Esophagus muscularis mucosa (tissue), 4 donors: Measurements from ENCODE around the gene DDRGK1. TPM values are rescaled to one million over a fixed set of nuclear protein-coding genes. Genes with fewer than 3 reads are reported as not detected.

Experiments used
- DNase-seq: peaks from one replicate; pipeline ENCODE4 v3.0.0-alpha.2; 2017; ENCODE audit errors: extremely low spot score
- H3K27ac ChIP-seq, 4 donors: fragments of 200-600 bp; sonication (generic); replicated peaks in 1 of 4; 1 replicate in 3 of 4; 2 replicates in 1 of 4; pipeline ENCODE4 v1.5.1; 2016 to 2019; ENCODE audit warnings: mild to moderate bottlenecking in 1 of 4
- H3K27me3 ChIP-seq, 4 donors: fragments of 200-600 bp; sonication (generic); one replicate each; pipeline versions ENCODE4 v1.5.1 to v1.6.0; 2016 to 2019
- H3K36me3 ChIP-seq, 4 donors: fragments of 200-600 bp; sonication (generic); one replicate each; pipeline ENCODE4 v1.5.1; 2016 to 2019
- H3K4me1 ChIP-seq, 4 donors: fragments of 200-600 bp; sonication (generic); one replicate each; pipeline ENCODE4 v1.5.1; 2016 to 2019
- H3K4me3 ChIP-seq, 4 donors: fragments of 200-600 bp; sonication (generic); 1 replicate in 2 of 4; 2 replicates in 2 of 4; pipeline ENCODE4 v1.5.1; 2016 to 2019; ENCODE audit warnings: mild to moderate bottlenecking in 4 of 4, moderate library complexity in 1 of 4
- H3K9me3 ChIP-seq, 4 donors: fragments of 200-600 bp; sonication (generic); 1 replicate in 3 of 4; 2 replicates in 1 of 4; pipeline ENCODE4 v1.5.1; 2016 to 2019
- CTCF ChIP-seq, 3 experiments: fragments of 200-600 bp in 2 of 3; fragments of 450-650 bp in 1 of 3; sonication (generic) in 2 of 3; IDR thresholded peaks; one replicate each; pipeline ENCODE4 v1.5.1; 2017 to 2019; ENCODE audit warnings: antibody characterized with exemption in 3 of 3, mild to moderate bottlenecking in 2 of 3, moderate library complexity in 1 of 3
- EP300 ChIP-seq: sonication (generic); formaldehyde crosslinking; IDR thresholded peaks from one replicate; pipeline ENCODE4 v1.6.1; 2017; ENCODE audit warnings: antibody characterized with exemption
- POLR2A ChIP-seq: fragments of 450-650 bp; IDR thresholded peaks from one replicate; pipeline ENCODE4 v1.6.1; 2017; ENCODE audit warnings: antibody characterized with exemption, moderate library complexity, mild to moderate bottlenecking, low read depth
- POLR2AphosphoS5 ChIP-seq, 2 donors: sonication (generic); formaldehyde crosslinking; IDR thresholded peaks; one replicate each; pipeline ENCODE4 v1.6.1; 2017; ENCODE audit warnings: antibody characterized with exemption in 2 of 2
- WGBS: methylation state at CpG from one replicate; pipeline ENCODE4 v1.1.5; 2018; 5-methylcytosine and 5-hydroxymethylcytosine counted together
- intact Hi-C: fragments of 100-400 bp; cut with DNase I; formaldehyde crosslinking; loops from one replicate; pipeline ENCODE4 v1.15.1; 2023
- total RNA-seq, 4 donors: library from RNA; depleted of rRNA; stranded (reverse); fragments of >200 nt; gene quantifications; one replicate each; pipeline versions ENCODE4 v1.1.0 to v1.2.1, GENCODE V29; 2016

The DDRGK1 gene
- total RNA-seq, 4 donors from 2014 or later = 64.4 to 86.0 (median 69.7) TPM

- no peaks in the 10 kb centered on the region for H3K9me3 ChIP-seq
- no peaks in the 10 kb centered on the region for H3K36me3 ChIP-seq
- H3K4me1 ChIP-seq = peaks cover 18 to 30% (median 26%) of the 10 kb centered on the region in 4 donors
- no peak for DNase-seq
- 80% methylated on average over 10 of the region's 11 CpGs for WGBS
- peaks cover 4 to 73% (median 14%) of the 10 kb centered on the region in 4 donors for H3K27me3 ChIP-seq
- H3K27ac ChIP-seq = no peak overlapping the region
- H3K4me3 ChIP-seq = no peak overlapping the region
- TF ChIP-seq POLR2A (no peak), POLR2AphosphoS5 (IDR thresholded peaks at IDR 0.05) (no peak), CTCF (IDR thresholded peaks at IDR 0.05) (no peak), EP300 (no peak)
- intact Hi-C loops = no loop called here
Observed at GRCh38 chr20:3243718-3244358, 39.4 kb upstream of the DDRGK1 start.

DNA sequence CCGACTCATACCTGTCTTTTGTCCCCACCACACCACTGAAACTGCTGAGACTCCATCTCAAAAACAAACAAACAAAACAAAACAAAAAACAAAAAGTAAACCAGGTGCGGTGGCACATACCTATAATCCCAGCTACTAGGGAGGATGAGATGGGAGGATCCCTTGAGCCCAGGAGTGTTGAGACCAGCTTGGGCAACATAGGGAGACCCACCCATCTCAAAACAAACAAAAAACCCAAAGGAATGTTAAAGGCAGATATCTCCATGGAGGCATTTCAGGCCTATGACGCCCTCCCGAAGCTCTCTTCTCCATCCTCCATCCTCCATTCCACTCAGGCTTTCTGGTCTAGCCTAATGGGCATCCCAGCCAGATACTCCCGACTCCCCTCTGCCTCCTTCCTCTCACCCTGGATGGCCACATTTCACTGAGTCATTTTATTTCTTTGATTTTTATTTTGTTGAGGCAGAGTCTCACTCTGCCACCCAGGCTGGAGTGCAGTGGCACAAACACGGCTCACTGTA lies 37.8 kb upstream of the DDRGK1 start:
- H3K4me1 ChIP-seq = peaks cover 20 to 30% (median 28%) of the 10 kb centered on the region in 4 donors
- no peak for DNase-seq
- intact Hi-C loops = no loop called here
- no peaks in the 10 kb centered on the region for H3K9me3 ChIP-seq
- H3K27me3 ChIP-seq = peaks cover 7 to 79% (median 26%) of the 10 kb centered on the region in 4 donors
- H3K36me3 ChIP-seq = no peaks in the 10 kb centered on the region
- H3K4me3 ChIP-seq = no peak overlapping the region
- TF ChIP-seq POLR2A (no peak), POLR2AphosphoS5 (IDR thresholded peaks at IDR 0.05) (no peak), CTCF (IDR thresholded peaks at IDR 0.05) (no peak), EP300 (no peak)
- 70% methylated on average over 6 of the region's 6 CpGs for WGBS
- no peak overlapping the region for H3K27ac ChIP-seq

DNA sequence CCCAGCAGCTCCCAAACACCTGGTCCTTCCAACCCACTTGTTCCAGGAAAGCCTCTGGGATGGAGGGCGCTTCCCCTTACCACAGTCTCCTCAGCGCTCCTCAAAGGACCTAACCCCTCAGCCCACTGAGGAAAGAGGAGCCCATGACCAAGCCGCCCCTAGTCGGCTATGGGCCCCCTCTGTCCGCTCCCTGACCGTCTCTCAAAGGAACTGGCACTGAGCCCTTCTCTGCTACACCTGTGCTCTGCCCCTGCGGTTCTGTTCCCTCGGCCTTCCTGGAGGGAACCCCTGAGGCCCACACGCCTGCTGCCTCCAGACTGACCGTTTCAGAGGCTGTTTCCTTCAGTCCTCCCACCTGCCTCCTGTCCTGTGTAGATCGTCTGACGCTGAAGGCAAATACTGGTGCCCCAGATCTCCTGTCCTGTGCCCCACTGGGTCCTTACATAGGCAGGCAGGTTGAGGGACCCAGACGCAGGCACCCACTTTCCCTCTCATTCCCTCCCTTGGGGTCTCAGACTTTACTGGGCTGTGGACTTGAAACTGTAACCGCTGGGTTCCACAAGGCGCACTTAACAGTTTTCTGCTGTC lies 36.4 kb upstream of the DDRGK1 start:
- intact Hi-C loops = no loop called here
- peaks cover 7 to 92% (median 29%) of the 10 kb centered on the region in 4 donors for H3K27me3 ChIP-seq
- no peak overlapping the region for H3K4me3 ChIP-seq
- no peaks in the 10 kb centered on the region for H3K9me3 ChIP-seq
- H3K4me1 ChIP-seq = peaks cover 20 to 30% (median 28%) of the 10 kb centered on the region in 4 donors
- H3K36me3 ChIP-seq = no peaks in the 10 kb centered on the region
- no peak overlapping the region for H3K27ac ChIP-seq
- WGBS = 89% methylated on average over 15 of the region's 15 CpGs
- DNase-seq = no peak
- TF ChIP-seq EP300 (no peak), POLR2A (no peak), POLR2AphosphoS5 (IDR thresholded peaks at IDR 0.05) (no peak), CTCF (IDR thresholded peaks at IDR 0.05) (no peak)

DNA sequence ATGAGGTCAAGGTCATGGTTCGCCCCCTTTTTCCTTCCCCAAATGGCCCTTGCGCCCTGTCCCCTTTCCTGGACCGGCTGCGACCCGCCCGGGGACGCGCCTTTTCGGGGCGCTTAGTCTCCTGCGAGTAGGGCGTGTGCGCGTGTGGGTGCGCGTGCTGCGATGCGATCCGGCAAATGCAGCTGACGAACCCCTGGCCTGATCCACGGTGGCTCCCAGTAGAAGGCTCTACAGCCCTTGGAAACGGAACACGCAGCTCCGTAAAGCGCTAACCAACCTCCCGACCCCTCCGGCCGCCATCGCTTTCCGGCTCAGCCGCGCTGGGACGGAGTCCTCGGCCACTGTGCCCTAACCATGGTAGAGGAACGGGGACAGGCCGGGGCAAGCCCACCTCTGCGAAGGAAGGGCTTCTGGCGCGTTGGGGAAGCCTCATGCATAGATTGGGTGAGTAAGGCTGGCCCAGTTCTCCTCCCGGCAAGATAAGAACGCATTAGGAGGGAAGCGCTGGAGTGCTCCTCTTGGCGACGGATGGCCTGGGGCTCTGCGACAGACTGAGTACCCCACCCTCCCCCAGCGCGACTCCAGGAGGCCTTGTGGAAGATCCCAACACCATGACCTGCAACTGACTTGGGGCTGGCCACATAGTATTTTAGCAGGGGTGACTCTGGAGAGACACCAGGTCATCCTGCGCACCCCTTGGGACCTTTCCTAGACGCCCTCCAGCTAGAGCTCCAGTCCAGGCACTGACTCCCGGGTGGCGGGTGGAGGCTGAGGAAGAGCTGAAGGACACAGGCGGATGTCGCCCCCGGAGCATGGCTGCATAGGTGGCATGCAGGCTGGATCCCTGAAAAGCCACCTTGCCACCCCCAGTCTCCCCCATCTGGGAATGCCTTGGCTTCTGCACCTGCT lies 35.6 kb upstream of the DDRGK1 start:
- H3K9me3 ChIP-seq = no peaks in the 10 kb centered on the region
- no peaks in the 10 kb centered on the region for H3K36me3 ChIP-seq
- H3K4me1 ChIP-seq = peaks cover 20 to 30% (median 28%) of the 10 kb centered on the region in 4 donors
- TF ChIP-seq EP300 (no peak), CTCF (IDR thresholded peaks at IDR 0.05) (no peak), POLR2AphosphoS5 (IDR thresholded peaks at IDR 0.05) (no peak), POLR2A (no peak)
- intact Hi-C loops = no loop called here
- WGBS = 14% methylated on average over 38 of the region's 54 CpGs
- no peak for DNase-seq
- H3K4me3 ChIP-seq = peak overlapping the region; percentile 63 to 80 (median 69)
- H3K27ac ChIP-seq = peak overlapping the region in 1 of 4 donors; percentile 3
- peaks cover 7 to 100% (median 29%) of the 10 kb centered on the region in 4 donors for H3K27me3 ChIP-seq
